Measurements from ENCODE around the gene ABLIM1.

The ABLIM1 gene

GRCh38 chr10:114513381-114513792 is 144.7 kb downstream of the ABLIM1 start:
- DNase-seq = no peak

- no peak for DNase-seq
Observed at GRCh38 chr10:114511881-114512280, 146.2 kb downstream of the ABLIM1 start.

GRCh38 chr10:114508376-114508775 is 149.7 kb downstream of the ABLIM1 start:
- no peak for DNase-seq

- no peak for DNase-seq
Observed at GRCh38 chr10:114507449-114507848, 150.6 kb downstream of the ABLIM1 start.

- no peak for DNase-seq
Observed at GRCh38 chr10:114506871-114507385, 151.1 kb downstream of the ABLIM1 start.

- DNase-seq = no peak
Observed at GRCh38 chr10:114504769-114505579, 153.1 kb downstream of the ABLIM1 start.

GRCh38 chr10:114502074-114502473 is 156.0 kb downstream of the ABLIM1 start:
- no peak for DNase-seq

GRCh38 chr10:114501650-114502049 is 156.4 kb downstream of the ABLIM1 start:
- DNase-seq = no peak

GRCh38 chr10:114500643-114501042 is 157.4 kb downstream of the ABLIM1 start:
- no peak for DNase-seq

- peak; percentile 61 for DNase-seq
Observed at GRCh38 chr10:114499630-114500190, 158.4 kb downstream of the ABLIM1 start.

GRCh38 chr10:114499116-114499515 is 159.0 kb downstream of the ABLIM1 start:
- DNase-seq = no peak

- no peak for DNase-seq
Observed at GRCh38 chr10:114498413-114499111, 159.5 kb downstream of the ABLIM1 start.

- DNase-seq = peak; percentile 24
Observed at GRCh38 chr10:114495303-114495702, 162.8 kb downstream of the ABLIM1 start.

- peak; percentile 33 for DNase-seq
Observed at GRCh38 chr10:114492351-114493037, 165.6 kb downstream of the ABLIM1 start.

GRCh38 chr10:114491933-114492332 is 166.1 kb downstream of the ABLIM1 start:
- no peak for DNase-seq

GRCh38 chr10:114491419-114491818 is 166.7 kb downstream of the ABLIM1 start:
- no peak for DNase-seq

GRCh38 chr10:114489521-114490310 is 168.4 kb downstream of the ABLIM1 start:
- DNase-seq = no peak

GRCh38 chr10:114487815-114488536 is 170.1 kb downstream of the ABLIM1 start:
- DNase-seq = no peak

- DNase-seq = no peak
Observed at GRCh38 chr10:114486938-114487814, 170.9 kb downstream of the ABLIM1 start.

- DNase-seq = no peak
Observed at GRCh38 chr10:114485696-114486400, 172.2 kb downstream of the ABLIM1 start.

Measured in central memory CD4-positive, alpha-beta T cell (primary cell).